GM18517 (cell line): ENCODE measurements around the gene CEP70.
"Not testable (repeated sequence)": the region's sequence is repeated elsewhere in the genome, so short reads cannot be mapped to it uniquely, and the experiment has no call there.

Experiments used
- ATAC-seq: cut with Tn5 transposase; IDR thresholded peaks from one replicate; pipeline ENCODE4 v1.9.1; 2021; ENCODE audit warnings: mild to moderate bottlenecking, moderate library complexity; ENCODE audit not compliant: unreplicated experiment

Gene CEP70

GRCh38 chr3:138455801-138456716, 138.0 kb downstream of the CEP70 start:
- no peak for ATAC-seq

- ATAC-seq = not testable (repeated sequence)
Observed at GRCh38 chr3:138453940-138454339, 140.1 kb downstream of the CEP70 start.

- ATAC-seq = no peak
Observed at GRCh38 chr3:138452436-138452835, 141.6 kb downstream of the CEP70 start.

DNA sequence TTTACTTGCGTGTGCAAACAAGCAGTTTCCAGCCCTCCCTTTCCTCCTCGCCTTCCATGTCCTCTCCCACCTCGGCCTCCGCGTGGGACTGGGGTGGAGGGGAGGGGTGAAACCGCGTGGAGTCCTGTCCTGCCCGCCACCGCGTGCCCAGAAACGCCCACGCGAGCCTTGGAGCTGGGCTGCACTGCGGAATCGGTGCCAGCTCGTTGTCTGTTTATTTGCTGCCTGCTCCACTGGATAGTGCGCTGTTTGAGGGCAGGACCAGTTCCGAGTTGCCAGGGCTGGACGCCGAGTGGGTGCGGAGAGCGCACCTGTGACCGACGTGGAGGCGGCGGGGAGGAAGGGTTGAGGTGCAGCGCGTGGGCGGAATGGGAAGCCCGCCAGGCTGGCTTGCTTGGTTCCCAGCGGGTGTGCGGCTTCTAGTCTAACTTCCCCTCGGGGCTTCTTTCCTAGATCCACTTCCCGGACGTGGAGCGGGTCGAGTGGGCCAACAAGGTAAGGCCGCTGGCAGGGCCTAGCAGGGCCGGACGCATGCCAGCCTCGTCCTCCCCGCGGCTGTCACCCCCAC, 142.4 kb downstream of the CEP70 start:
- ATAC-seq = no peak

DNA sequence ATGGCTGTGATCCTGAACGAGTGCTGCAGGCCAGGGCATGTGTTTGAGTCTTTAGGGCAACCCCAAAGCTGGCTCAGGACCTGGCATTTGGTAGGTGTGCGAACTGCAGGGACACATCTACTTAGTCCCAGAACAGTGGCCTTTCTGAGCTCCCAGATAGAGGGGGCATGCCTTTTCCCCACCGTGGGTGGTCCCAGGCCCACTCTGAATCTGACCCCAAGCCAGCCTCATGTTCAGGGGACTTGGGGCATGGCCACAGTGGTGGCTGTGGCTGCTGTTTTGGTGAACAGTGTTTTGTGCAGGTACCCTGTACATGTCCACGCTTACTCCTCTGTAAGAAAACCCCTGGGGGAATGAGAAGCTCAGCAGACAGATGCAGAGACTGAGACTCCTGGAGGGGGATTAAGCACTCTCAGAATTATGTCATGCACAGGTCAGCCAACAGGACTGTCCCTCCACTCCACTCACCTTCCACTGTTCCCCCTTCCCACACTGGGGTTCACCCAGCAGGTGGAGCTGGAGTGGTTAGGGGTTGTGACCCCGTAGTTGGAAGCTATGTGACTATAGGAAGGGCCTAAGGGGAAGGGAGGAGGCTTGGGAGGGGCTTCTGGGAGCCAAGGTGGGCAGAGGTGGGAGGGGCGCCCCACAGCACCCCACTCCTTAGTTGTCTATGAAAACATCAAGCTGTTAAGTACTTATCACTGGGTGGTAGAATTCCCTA, 143.2 kb downstream of the CEP70 start:
- ATAC-seq = no peak

GRCh38 chr3:138450181-138450580, 143.9 kb downstream of the CEP70 start:
- no peak for ATAC-seq

DNA sequence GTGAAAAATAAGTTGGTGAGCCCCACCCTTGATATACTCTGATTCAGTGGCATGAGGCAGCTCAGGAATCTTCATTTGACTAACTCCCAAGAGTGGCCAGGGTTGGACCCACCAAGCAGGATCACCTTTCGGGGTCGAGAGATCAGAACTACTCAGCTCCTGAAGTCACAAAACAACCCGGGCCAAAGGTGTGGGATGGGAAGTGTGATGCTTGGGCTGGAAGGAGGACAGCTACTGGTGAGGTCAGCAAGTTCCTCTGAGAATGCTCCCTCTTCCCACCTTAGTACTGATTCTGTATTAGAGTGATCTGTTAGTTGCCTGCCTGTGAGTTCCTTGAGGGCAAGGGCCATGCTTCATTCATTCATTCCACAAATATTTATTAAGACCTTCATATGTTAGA, 144.6 kb downstream of the CEP70 start:
- ATAC-seq = no peak

- ATAC-seq = no peak
Observed at GRCh38 chr3:138448631-138449030, 145.4 kb downstream of the CEP70 start.

DNA sequence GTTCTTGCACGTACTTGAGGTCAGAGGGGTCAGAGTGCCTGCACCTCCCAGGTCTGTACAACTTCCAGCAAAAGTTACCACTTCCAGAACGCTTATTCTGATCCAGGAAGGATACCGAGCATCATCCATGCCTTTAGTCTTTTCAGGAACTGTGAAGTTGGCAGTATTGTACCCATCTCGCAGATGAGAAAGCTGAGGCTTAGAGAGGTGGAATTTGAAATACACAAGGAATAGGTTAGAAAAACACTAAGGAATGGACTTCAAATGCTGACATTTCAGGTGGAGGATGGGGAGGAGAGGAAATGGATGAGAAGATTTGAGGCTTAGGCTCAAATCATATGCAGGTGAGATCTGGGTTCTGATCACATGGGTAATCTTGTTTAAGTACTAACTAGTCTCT, 148.4 kb downstream of the CEP70 start:
- ATAC-seq = no peak

- no peak for ATAC-seq
Observed at GRCh38 chr3:138445236-138445635, 148.8 kb downstream of the CEP70 start.
